RPMI7951 (cell line): ENCODE measurements around the gene CYTL1. TPM values are rescaled to one million over a fixed set of nuclear protein-coding genes. Genes with fewer than 3 reads are reported as not detected.
A peak's percentile ranks its signal among the peaks of the same experiment; 100 is the strongest.
"Not testable (repeated sequence)": the region's sequence is repeated elsewhere in the genome, so short reads cannot be mapped to it uniquely, and the experiment has no call there.

Experiments used
- DNase-seq: peaks from one replicate; pipeline ENCODE4 v3.0.0-alpha.2; 2012; ENCODE audit warnings: low read depth
- total RNA-seq: library from RNA; depleted of rRNA; stranded (reverse); fragments of >200 nt; shearing (Covaris generic); gene quantifications from 2 replicates; pipeline ENCODE4 v1.2.3, GENCODE V29; 2014; rRNA removed

Gene CYTL1
- 24.4 and 24.6 TPM in 2 replicates for total RNA-seq

DNA sequence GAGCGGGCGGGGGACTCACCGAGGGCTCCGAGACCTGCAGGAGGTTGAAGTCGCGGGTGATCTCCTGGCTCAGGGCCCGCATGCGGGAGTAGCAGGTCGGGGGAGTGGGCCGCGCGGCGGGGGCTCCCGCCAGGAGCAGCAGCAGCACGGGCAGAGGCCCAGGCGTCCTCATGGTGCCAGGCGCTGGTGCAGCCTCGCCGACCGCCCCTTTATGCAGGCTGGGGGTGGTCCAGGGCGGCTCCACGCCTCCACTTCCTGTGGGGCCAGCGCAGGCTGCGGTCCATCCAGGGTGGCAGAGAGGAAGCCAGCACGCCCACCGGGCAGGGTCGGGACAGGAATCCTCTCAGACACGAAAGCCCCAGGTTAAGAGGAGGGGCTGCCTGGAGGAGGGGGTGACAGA, at the start of gene CYTL1:
CYTL1 (minus strand) TSS at position 185 of the 400 bp plus-strand sequence; CDS start at position 172, 13 bp downstream.
- peak; percentile 40 for DNase-seq

DNA sequence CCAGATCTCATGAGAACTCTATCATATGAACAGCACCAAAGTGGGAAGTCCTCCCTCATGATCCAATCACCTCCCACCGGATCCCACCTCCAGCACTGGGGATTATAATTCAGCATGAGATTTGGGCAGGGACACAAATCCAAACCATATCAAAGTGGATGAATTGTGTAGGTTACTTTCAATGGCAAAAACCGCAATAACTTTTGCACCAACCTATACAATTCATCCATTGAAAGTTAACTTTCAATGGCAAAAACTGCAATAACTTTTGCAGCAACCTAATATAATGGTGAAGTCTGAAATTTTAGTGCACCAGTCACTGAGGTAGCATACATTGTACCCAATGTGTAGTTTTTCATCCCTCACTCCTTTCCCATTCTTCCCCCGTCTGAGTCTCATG, 48.6 kb upstream of the CYTL1 start:
- no peak for DNase-seq

DNA sequence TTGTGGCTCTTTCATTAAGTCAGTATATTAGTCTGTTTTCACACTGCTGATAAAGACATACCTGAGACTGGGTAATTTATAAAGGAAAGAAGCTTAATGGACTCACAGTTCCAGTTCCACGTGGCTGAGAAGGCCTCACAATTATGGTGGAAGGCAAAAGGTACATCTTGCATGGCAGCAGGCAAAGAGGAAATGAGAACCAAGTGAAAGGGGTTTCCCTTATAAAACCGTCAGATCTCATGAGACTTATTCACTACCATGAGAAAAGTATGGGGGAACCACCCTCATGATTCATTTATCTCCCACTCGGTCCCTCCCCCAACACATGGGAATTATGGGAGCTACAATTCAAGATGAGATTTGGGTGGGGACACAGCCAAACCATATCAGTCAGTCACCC, 47.7 kb upstream of the CYTL1 start:
- not testable (repeated sequence) for DNase-seq

GRCh38 chr4:5066101-5066500, 46.8 kb upstream of the CYTL1 start:
- DNase-seq, result no peak

DNA sequence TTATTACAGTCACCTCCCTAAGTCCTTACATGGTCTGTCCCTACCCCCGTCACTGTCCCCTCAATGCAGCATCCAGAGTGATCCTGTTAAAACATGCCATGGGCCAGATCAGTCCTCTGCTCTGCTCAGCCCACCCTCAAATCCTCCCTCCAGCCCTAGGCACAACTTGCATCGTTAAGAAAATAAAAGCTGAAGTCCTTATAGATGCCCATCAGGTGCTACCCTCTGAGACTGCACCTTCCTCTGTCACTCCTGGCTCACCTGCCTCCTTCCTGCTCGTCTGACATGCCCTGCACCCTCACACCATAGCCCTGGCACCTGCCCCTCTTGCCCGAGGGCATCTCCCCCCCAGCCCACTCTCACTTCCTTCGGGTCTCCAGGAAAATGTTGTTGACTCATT, 36.2 kb upstream of the CYTL1 start:
- no peak for DNase-seq

GRCh38 chr4:5054532-5054931, 35.3 kb upstream of the CYTL1 start:
- no peak for DNase-seq

DNA sequence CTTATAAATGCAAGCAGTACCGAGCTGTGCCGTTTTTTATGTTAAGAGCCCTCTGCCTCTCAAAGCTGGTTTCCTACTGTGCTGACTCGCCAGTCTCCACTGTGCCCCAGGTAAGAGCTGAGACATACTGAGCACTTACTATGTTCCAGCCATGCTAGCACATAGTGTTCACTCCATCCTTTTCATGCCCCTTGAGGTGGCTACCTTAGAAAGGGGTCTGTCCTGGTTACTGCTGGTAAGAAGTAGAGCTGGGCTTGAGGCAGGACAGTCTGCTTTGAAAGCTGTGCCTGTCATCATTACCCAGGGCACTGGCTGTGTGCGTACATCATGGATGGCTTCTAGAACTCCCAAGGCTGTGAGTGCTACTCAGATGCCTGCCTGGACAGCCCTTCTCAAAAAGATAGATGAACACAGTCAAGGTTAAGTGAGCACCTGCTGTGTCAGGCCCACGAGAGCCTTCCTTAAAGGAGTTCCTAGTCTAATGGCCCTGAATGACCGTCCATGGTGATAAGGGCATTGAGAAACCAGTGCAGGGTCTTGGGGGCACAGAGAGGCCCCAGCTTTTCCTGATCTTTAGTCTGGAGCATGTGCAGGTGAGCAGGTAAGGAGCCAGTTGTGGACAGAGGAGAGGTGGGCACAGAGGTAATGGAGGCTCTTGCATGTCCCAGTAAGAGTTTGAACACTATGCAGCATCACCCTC, 33.6 kb upstream of the CYTL1 start:
- no peak for DNase-seq

- peak; percentile 57 for DNase-seq
Measured at GRCh38 chr4:5052204-5052702, 33.0 kb upstream of the CYTL1 start.

DNA sequence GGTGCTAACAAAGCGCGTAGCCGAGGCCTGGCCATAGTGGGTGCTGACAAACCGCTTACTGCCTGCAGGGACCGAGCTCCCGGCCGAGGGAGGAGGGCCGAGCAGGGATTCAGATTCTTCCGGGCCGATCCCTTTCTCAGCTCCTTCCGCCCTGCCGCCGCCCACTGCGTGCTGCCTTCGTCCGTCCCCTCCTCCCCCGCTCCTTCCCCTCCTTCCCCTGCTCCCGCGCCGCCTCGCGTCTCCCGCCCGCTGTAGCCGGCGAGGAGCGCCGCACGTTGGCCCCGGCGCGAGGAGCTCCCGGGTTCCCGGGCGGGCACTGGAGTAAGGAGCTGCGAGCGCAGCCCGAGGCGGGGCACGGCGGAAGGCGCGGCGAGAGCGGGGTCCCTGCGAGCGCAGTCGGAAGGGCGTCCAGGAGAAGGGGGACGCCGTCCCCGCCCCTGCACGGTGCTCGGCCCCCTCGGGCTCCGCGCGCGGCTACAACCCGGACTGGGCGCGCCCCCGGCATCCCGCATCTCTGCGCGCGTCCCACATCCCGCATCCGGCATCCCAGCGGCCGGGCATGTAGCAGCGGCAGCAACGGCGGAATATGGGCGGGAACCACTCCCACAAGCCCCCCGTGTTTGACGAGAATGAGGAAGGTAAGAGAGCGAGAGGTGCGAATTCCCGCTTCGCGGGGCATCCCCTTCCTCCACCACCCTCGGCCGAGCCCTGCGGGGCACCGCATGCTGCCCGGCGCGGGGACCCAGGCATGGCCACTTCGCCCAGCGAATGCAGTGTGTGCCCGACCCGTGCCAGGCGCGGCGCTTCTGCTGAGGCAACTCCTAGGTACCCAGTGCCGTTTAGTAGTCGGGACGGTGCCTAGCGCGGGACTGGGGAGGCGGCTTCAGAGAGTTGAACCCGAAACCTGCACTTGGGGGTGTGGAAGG, 32.3 kb upstream of the CYTL1 start, which contains the start of gene STK32B:
STK32B (plus strand) TSS at position 203 of the 926 bp plus-strand sequence.
- peak; percentile 88 for DNase-seq

- DNase-seq, result peak; percentile 78
Measured at GRCh38 chr4:5050520-5051277, 31.4 kb upstream of the CYTL1 start.

- DNase-seq, result no peak
Measured at GRCh38 chr4:5048721-5049120, 29.5 kb upstream of the CYTL1 start.

DNA sequence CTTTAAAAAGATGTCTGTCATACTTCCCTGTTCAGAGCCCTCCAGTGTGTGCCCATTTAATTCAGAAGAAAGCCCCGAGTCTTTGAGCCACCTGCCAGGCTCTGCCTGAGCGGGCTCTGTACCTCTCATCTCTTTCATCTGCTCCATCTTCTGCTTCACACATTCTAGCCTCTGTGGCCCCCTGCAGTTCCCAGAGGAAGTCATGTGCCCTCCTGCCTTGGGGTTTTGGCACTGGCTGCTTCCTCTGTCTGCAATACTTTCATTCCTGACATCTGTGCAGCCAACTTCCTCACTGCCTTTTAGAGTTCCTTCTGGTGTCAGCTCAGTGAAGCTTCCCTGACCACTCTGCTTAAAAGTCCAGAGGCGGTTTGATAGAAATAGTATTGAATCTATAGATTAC, 25.8 kb upstream of the CYTL1 start:
- DNase-seq, result peak; percentile 74

GRCh38 chr4:5044341-5044740, 25.1 kb upstream of the CYTL1 start:
- no peak for DNase-seq

DNA sequence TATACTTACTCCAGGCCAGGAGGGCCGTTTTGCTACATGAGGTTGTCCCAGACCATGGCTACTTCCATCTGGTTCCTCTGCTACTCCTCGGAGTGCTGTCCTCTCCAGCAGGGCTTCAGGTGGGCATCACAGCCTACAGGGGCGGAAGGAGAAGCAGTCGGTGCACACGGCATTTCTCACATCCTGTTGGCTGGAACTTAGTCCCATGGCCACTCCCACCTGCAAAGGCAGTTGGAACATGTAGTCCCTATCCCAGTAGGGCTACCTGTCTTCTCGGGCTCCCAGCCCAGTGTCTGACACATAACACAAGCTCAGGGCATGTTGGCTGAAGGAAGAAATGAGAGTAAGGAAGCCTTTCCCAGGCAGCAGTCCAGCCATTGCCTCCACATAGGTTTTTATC, 24.3 kb upstream of the CYTL1 start:
- DNase-seq, result no peak

DNA sequence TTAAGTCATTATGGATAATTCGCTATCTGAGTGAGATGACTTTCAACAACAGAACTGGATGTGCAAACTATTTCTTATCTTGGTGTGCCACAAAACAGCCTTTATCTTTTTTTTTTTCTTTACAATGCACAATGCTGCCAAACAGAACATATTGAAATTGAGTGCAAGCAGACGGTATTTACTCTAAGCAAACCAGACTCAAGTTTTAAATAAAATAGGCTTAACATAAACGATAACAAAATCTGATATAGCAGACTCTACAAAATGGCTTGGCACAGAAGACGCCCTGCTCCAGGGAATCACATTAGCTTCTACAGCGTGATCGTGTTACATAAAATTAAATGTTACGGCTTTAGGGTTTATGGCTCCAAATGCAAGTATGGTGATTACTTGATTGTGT, 22.4 kb upstream of the CYTL1 start:
- no peak for DNase-seq

- no peak for DNase-seq
Measured at GRCh38 chr4:5040856-5041620, 21.8 kb upstream of the CYTL1 start.

DNA sequence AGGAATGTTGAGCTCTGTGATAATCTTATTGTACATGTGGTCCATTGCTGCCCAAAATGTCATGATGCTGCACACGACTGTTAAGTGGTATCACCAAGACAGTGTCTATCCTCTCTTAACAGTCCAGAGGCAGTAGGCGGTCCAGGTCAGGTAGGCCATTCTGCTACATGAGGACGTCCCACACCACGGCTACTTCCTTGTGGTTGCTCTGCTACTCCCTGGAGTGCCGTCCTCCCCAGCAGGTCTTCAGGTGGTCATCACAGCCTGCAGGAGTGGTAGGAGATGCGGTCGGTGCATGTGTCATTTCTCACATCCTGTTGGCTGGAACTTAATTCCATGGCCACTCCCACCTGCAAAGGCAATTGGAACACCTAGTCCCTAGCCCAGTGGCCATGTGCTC, 20.5 kb upstream of the CYTL1 start:
- no peak for DNase-seq

- DNase-seq, result peak; percentile 87
Measured at GRCh38 chr4:5037553-5038551, 18.6 kb upstream of the CYTL1 start.

GRCh38 chr4:5036239-5036638, 17.0 kb upstream of the CYTL1 start:
- DNase-seq, result peak; percentile 47

GRCh38 chr4:5034206-5034605, 14.9 kb upstream of the CYTL1 start:
- DNase-seq, result no peak
